HG02763 (cell line): ENCODE measurements around the gene TOPORS.

Experiments used
- ATAC-seq: cut with Tn5 transposase; IDR thresholded peaks from one replicate; pipeline ENCODE4 v1.9.1; 2021; ENCODE audit warnings: mild to moderate bottlenecking, moderate library complexity; ENCODE audit not compliant: unreplicated experiment

The TOPORS gene

DNA sequence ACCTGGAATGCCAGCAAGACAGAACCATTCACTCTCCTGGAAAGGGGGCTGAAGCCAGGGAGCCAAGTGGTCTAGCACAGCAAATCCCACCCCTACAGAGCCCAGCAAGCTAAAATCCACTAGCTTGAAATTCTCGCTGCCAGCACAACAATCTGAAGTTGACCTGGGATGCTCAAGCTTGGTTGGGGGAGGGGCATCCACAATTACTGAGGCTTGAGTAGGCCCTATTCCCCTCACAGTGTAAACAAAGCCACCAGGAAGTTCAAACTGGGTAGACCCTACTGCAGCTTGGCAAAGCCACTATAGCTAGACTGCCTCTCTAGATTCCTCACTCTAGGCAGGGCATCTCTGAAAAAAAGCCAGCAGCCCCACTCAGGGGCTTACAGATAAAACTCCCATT is 43.7 kb downstream of the TOPORS start:
- ATAC-seq: no peak

DNA sequence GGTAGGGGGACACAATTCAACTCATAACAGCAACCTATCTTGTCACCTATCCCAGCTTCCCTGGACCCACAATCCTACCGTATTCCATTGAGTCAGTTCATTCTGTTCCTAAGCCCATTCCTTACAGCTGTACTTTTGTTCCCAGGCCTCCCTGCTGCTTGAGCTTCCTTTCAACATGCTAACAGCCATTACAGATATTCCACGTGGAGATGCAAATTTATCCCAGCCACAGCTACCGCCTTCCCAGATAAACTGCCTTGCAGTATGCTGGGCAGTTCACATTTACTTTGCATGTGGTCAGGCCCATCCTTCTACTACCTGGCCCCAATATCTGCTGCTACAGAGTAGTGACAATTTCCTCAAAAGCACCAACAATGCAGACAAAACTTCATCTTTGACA is 49.4 kb downstream of the TOPORS start:
- no peak for ATAC-seq

DNA sequence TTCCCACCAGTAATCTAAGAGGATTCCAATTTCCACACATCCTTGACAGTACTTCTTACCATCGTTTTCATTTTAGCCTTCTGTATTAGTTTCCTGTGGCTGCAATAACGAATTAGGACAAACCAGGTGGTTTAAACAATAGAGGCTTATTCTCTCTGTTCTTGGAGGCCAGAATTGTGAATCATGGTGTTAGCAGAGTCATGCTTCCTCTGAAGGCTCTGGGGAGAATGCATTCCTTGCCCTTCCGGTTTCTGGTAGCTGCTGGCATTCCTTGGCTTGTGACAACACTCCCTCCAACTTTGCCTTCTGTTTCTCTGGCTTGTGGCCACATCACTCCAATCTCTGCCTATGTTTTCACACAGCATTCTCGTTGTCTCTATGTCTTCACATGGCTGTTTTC is 49.9 kb downstream of the TOPORS start:
- no peak for ATAC-seq

DNA sequence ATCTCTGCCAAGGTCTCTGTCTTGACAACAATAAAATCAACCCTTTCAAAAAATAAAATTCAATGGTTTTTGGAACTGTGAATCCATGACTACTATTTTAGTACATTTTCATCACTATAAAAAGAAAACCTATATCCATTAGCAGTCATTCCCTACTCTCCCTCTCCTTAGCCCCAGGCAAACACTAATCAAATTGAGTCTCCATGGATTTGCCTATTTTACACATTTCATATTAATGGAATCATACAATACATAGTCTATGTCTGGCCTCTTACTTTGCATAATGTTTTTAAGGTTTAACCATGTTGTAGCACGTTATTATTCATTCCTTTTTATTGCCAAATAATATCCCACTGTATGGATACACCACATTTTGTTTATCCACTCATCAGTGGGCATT is 50.5 kb downstream of the TOPORS start:
- ATAC-seq: no peak

DNA sequence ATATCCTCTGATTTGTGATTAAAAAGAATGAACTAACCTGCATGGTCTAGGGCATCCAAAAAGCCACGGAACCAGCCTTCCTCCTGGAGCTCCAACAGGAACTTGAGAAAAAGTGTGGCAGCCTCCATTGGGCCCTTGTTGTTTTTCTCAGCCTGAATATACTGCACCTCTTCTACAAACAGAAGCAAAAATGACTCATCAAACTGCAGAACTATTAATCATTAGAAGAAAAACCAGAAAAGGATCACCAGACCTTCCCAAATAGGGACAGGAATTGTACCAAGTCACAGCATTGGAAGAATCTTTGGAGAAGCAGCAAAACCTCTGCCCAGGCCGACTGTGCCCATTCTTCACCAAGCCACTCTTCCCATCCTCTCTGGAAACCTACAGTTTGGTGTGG is 51.6 kb downstream of the TOPORS start:
- ATAC-seq: no peak

DNA sequence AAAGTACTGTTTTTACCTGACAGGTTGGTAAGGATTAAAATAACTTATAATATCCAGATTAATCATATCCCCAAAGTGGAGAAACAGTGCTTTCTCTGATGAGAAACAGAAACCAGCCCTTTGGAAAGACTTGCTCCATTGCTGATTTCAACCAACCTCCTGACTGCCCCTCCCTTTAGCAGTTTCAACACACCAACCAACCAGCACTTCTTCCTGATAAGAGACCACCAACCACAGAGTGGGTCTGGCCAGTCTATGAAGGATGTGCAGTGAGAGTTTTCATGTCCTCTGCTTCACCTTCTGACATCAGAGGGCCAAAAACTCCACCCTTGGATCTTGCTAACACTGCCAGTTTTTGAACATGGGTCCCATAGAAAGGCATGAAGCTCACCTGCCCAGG is 54.5 kb downstream of the TOPORS start:
- ATAC-seq: no peak

DNA sequence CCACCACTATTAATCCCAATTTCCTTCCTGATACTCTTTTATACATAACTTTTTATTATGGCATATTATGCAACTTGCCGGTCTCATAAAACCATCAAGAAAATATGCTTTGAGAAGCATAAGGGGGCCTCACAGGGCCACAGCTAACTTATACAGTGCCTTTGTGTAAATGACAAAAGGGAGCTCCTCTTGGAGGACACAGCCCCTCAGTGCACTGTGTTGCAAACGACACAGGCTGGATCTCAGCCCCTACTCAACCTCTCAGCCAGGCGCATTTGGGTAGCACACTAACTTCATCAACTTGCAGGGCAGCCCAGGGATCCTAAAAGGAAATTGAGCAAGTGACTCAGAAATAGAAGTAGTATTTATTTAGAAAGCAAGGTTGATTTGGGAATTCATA is 61.8 kb downstream of the TOPORS start:
- no peak for ATAC-seq
